ENCODE results near the gene PFDN5.

The PFDN5 gene

GRCh38 chr12:53295070-53295890, at the start of gene PFDN5:
Gene PFDN5 (plus strand): TSS chr12:53295542. CDS start chr12:53295568, 26 bp downstream.
- DNase-seq = peak; percentile 89
- in situ Hi-C loops (cut with MboI; ENCODE audit: low pct_unique_long_range_greater_than_20kb, low sequenced_read_pairs) = loop anchor here (25.0 kb wide), 1 partner anchor 233 kb away; the partner anchor contains the start of gene TNS2

DNA sequence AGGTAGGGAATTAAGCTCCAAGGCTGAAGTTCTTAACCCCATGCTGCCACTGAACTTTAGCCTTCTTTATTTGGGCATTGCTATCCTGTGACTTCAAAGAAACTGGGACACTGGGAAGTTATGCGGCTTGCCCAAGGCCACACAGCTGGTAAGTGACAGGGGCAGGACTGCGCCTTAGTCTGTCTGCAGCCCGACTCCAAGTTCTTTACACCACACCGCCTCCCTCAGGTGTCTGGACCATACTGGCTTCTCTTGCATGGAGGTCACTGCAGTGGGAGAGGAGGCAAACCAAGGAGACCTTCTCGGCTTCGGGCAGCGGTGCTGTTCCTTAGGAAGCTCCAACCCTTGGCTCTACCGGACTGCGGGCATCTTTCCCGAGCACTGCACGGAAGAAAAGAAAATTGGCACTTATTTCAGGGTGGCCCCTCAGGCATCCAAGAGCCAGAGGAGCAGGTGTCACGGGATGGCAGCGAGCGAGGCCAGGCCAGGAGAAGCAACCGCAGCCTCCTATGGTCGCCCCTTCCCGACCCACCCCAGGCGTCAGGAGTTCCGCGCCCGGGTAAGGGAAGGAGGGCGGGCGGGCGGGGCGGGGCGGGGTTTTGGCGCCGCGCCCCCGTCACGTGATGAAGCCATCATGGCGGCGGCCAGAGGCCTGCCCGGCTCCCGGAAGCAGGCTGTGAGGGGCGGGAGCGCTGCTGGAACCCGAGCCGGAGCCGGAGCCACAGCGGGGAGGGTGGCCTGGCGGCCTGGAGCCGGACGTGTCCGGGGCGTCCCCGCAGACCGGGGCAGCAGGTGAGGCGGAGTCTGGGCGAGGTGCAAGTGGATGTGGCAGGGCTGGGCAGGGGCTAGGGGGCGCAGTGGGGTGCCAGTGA, 43.6 kb upstream of the PFDN5 start:
- in situ Hi-C loops (cut with MboI; ENCODE audit: low pct_unique_long_range_greater_than_20kb, low sequenced_read_pairs) = no loop called here
- peak; percentile 58 for DNase-seq

DNA sequence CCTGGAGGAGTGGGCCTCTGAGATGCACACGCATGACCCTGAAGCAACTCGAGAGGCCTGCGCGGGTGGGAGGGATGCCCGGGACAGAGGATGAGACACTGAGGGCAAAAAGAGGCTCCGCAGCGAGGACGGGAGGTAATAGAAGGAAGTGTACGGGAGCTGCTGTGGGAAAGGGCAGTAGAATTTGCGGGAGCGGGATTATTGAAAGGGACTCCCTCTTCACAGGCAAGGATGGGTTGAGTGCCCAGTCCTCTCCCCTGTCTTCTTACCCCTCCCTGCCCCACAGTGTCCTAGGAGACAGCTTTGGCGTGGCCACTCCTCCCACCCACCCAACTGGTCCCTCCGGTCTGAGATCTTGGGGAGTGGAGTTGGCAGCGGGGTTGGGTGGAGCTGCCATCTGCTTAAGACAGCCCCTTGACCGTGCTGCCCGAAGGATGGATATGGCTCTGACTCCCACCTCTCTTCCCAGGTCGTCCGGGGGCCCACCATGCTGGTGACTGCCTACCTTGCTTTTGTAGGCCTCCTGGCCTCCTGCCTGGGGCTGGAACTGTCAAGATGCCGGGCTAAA, 42.9 kb upstream of the PFDN5 start:
- no peak for DNase-seq
- in situ Hi-C loops (cut with MboI; ENCODE audit: low pct_unique_long_range_greater_than_20kb, low sequenced_read_pairs) = no loop called here

DNA sequence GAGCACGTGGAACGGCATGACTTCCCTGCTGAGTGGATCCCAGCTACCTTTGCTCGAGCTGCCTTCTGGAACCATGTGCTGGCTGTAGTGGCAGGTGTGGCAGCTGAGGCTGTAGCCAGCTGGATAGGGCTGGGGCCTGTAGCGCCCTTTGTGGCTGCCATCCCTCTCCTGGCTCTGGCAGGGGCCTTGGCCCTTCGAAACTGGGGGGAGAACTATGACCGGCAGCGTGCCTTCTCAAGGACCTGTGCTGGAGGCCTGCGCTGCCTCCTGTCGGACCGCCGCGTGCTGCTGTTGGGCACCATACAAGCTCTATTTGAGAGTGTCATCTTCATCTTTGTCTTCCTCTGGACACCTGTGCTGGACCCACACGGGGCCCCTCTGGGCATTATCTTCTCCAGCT, 42.0 kb upstream of the PFDN5 start:
- in situ Hi-C loops (cut with MboI; ENCODE audit: low pct_unique_long_range_greater_than_20kb, low sequenced_read_pairs) = no loop called here
- no peak for DNase-seq

DNA sequence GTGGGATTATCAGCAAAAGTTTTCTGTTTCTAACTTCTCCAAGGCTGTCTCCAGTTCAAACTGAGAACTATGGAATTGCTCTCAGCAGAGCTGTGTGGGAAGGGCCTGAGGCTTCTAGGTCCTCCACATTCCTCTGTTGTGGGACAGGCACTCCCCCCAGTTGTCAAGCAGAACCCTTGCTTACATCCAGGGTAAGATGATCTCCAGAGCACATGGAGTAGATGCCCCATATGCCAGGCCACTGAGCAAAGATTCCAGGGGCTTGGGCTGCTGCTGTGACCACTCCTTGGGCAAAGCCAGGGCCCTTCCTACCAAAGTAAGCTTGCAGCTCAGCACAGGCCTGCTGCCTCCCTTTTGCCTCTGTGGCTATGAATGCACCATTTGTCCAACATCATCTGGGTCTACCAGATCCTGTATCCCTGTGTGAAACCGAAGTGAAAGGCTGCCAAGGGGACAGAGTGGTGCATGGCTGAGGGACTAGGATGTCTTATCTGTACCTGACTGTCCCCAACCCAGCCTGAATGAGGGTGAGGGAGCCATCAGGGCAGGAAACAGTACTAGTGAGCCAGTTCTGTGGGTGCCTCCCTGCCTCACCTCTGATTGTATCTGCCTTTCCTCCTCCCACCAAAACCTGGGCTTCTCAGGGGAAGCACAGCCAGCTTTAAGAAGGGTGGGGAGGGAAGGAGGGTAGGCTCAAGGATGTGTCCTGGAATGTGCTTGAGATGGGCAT, 40.4 kb upstream of the PFDN5 start:
- DNase-seq = no peak
- in situ Hi-C loops (cut with MboI; ENCODE audit: low pct_unique_long_range_greater_than_20kb, low sequenced_read_pairs) = no loop called here

DNA sequence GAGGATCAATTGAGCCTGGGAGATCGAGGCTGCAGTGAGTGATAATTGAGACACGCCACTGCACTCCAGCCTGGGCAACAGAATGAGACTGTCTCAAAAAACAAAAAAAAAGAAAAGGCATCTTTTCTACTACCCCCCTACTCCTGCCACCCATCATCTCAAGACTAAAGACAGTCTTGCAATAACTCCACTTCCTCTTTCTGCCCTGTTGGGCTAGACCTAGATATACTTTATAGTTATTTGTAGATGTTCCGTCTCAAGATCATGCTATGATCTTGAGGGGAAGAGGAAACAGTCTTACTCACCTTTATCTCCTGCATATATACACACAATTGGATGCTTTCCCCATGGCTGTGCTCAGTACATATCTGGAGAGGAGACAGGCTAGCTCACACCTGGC, 39.3 kb upstream of the PFDN5 start:
- DNase-seq = peak; percentile 78
- in situ Hi-C loops (cut with MboI; ENCODE audit: low pct_unique_long_range_greater_than_20kb, low sequenced_read_pairs) = no loop called here

DNA sequence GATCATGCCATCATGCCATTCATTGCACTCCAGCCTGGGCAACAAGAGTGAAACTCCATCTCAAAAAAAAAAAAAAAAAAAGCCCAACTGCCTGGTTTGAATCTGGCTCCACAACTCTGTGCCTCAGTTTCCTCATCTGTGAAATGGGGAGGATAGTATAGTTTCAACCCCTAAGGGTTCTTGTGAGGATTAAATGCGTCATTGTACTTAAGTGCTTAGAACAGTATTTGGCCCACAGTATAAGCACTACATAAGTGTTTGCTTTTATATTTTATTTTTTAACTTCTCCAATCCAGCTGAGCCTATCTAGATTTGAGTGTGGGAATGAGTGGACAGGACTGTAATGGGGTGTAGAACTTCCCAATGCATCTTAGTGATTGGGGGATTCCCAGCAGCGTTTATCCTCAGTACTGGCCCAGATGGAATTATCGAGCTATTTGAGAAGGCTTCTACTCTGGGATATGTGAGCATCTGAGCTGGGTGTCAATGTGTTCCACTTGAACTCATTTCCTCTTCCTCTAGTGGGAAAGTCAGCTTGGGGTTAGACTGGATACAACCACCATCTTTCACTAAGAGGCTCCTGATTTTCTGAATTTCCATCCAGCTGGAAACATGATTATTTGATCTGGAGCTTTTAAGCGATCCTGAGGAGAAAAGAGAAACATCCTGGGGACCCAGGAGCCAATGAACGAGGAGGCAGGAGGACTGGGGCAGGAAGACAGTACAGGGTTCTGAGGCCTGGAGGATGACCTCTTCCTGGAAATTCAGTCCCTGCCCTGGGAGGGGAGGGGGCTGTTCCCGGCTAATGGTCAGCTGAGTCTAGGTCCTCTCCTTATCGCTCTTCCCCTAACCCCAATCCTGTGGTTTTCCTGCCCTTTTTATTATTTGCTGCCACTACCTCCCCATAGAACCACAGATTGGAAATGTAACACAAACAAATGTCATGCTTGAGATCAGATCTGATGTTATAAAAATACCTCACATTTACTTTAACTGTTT, 36.5 kb upstream of the PFDN5 start:
- no peak for DNase-seq
- in situ Hi-C loops (cut with MboI; ENCODE audit: low pct_unique_long_range_greater_than_20kb, low sequenced_read_pairs) = no loop called here

DNA sequence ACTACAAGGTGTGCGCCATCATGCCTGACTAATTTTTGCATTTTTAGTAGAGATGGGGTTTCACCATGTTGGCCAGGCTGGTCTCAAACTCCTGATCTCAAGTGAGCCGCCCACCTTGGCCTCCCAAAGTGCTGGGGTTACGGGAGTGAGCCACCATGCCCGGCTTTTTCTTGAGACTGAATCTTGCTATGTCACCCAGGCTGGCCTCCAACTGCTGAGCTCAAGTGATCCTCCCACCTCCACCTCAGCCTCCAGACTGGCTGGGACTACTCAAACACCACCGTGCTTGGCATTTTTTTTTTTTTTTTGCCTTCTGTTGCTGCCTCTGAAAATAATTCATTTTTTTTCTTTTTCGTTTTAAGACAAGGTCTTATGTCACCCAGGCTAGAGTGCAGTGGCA, 35.5 kb upstream of the PFDN5 start:
- in situ Hi-C loops (cut with MboI; ENCODE audit: low pct_unique_long_range_greater_than_20kb, low sequenced_read_pairs) = no loop called here
- DNase-seq = no peak

DNA sequence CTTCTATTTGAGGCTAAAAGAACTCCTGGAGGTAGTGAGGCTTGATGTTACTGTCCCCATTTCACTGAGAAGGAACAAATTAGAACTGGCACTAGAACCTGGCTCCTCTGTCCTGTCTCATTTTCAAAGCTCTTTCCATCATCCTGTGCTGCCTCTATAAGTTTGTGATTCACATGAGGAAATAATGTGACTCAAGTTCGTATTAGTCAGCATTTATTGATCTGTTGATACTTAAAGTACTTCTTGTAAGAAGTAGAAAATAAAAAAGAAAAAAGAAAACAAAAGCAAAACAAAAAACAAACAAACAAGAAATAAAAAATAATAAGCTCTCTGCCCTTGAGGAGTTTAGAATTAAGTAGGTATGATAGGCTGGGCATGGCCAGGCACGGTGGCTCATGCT, 29.6 kb upstream of the PFDN5 start:
- in situ Hi-C loops (cut with MboI; ENCODE audit: low pct_unique_long_range_greater_than_20kb, low sequenced_read_pairs) = no loop called here
- no peak for DNase-seq

GRCh38 chr12:53267306-53267998, 27.9 kb upstream of the PFDN5 start:
- in situ Hi-C loops (cut with MboI; ENCODE audit: low pct_unique_long_range_greater_than_20kb, low sequenced_read_pairs) = no loop called here
- peak; percentile 60 for DNase-seq

GRCh38 chr12:53267999-53268629, 27.2 kb upstream of the PFDN5 start, which contains the start of gene ESPL1:
Gene ESPL1 (plus strand): TSS chr12:53268299. CDS start chr12:53268767, 468 bp downstream.
- peak; percentile 88 for DNase-seq
- in situ Hi-C loops (cut with MboI; ENCODE audit: low pct_unique_long_range_greater_than_20kb, low sequenced_read_pairs) = no loop called here

GRCh38 chr12:53268630-53269562, 26.4 kb upstream of the PFDN5 start:
- no peak for DNase-seq
- in situ Hi-C loops (cut with MboI; ENCODE audit: low pct_unique_long_range_greater_than_20kb, low sequenced_read_pairs) = no loop called here

DNA sequence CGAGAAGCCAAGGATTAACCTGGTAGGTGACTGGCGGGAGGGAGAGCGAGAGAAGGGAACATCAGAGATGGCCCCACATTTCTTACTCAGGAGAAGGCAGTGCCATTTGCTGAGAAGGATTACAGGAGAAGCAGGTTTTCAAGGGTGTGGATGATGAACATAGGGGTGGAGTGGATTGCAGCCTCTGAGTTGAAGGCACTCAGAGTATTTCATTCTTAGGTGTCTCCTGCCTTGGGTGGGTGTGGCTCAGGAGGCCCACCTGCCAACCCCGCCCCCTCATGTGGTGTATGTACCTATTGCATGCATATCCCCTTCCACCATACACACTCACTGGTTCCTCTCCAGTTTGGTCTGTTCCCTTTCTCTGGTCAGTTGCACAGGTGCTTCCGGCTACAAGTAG, 20.9 kb upstream of the PFDN5 start:
- no peak for DNase-seq
- in situ Hi-C loops (cut with MboI; ENCODE audit: low pct_unique_long_range_greater_than_20kb, low sequenced_read_pairs) = no loop called here

DNA sequence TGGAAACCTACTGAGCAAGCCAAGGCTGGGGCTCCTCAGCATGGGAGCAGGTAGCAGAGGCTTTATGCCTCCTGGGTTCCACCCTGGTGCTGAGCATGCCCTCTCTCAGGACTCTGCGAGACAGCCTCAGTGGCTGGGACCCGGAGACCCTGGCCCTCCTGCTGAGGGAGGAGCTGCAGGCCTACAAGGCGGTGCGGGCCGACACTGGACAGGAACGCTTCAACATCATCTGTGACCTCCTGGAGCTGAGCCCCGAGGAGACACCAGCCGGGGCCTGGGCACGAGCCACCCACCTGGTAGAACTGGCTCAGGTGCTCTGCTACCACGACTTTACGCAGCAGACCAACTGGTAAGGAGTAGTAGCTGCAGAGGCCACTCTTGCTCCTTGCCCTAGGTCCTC, 18.8 kb upstream of the PFDN5 start:
- no peak for DNase-seq
- in situ Hi-C loops (cut with MboI; ENCODE audit: low pct_unique_long_range_greater_than_20kb, low sequenced_read_pairs) = loop anchor here (25.0 kb wide), 1 partner anchor 214 kb away; the partner anchor contains the start of gene TNS2

GRCh38 chr12:53277981-53278380, 17.4 kb upstream of the PFDN5 start:
- no peak for DNase-seq
- in situ Hi-C loops (cut with MboI; ENCODE audit: low pct_unique_long_range_greater_than_20kb, low sequenced_read_pairs) = loop anchor here (25.0 kb wide), 1 partner anchor 216 kb away; the partner anchor contains the start of gene TNS2

Measured in KBM-7 (cell line).